ENCODE data around the gene WWOX.

Gene WWOX

GRCh38 chr16:78985716-78986605 lies 886.5 kb downstream of the WWOX start:
- Histone ChIP-seq H3K9me3 (ENCODE audit: low read depth, low read length) (no peaks in the 10 kb centered on the region), H3K4me3 (no peak overlapping the region), H3K9ac (ENCODE audit: insufficient read length) (no peak overlapping the region), H3K36me3 (ENCODE audit: insufficient read depth, low read length) (no peaks in the 10 kb centered on the region), H3K27ac (no peak overlapping the region)
- TF ChIP-seq EZH2 (IDR thresholded peaks at IDR 0.05) = no peak
- no peak for TF ChIP-seq FOXP2 (optimal IDR thresholded peaks at IDR 0.05; ENCODE audit: control extremely low read depth, extremely low read length, insufficient read depth)
- TF ChIP-seq POLR2AphosphoS5 (IDR thresholded peaks at IDR 0.05; ENCODE audit: borderline replicate concordance, low read depth, low read length) = no peak
- DNase-seq (ENCODE audit: low read depth, low spot score) = no peak

DNA sequence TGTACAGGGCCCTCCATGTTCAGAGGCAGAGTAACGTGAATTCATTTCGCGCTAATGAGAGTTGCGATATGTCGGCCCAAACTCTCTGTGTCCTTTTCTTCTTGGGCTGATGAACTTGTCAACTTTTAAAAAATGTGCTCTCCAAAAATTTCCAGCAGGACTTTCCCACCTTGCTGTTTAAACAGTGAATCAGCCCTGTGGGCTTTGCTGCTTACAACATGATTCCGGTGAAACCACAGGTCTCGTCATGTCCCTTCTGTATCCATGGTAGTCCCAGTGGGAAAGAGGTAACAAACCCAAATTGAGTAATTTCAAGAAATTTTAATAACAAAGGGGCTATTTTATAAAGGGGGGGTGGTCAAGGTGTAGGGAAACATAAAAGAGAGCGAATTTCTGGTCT lies 888.2 kb downstream of the WWOX start:
- no peak for TF ChIP-seq FOXP2 (optimal IDR thresholded peaks at IDR 0.05; ENCODE audit: control extremely low read depth, extremely low read length, insufficient read depth)
- no peak for TF ChIP-seq EZH2 (IDR thresholded peaks at IDR 0.05)
- no peak for TF ChIP-seq POLR2AphosphoS5 (IDR thresholded peaks at IDR 0.05; ENCODE audit: borderline replicate concordance, low read depth, low read length)
- Histone ChIP-seq H3K36me3 (ENCODE audit: insufficient read depth, low read length) (no peaks in the 10 kb centered on the region), H3K9me3 (ENCODE audit: low read depth, low read length) (no peaks in the 10 kb centered on the region), H3K4me3 (no peak overlapping the region), H3K9ac (ENCODE audit: insufficient read length) (no peak overlapping the region), H3K27ac (no peak overlapping the region)
- DNase-seq (ENCODE audit: low read depth, low spot score) = no peak

DNA sequence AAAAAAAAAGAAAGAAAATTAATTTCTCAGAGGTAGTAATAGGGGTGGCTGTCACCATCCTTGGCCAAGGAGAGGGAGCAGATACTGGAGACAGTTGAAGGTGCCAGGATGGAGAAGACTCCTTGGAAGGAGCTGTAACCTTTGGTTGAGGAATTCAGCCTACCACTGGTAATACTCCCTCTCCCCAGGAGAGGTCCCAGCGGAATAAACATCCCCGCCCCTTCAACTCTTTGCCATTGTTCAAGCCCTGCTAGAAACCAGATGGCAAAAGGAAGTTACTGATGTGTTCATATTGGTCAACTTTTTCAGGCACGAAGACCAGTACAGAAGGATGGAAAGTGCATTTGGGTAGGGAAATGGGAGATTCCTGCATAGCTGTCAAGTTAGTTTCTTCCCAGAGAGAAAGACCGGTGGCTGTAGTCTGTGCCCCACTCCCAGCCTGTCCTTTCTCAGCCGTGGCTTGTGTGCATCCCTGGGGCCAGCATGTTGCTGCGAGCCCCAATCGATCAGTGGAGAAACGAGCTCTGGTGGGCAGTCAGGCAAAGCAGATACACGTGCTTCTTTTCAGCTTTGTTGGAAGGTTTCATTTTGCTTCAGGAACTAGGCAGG lies 889.0 kb downstream of the WWOX start:
- no peak overlapping the region for H3K27ac ChIP-seq
- no peak for DNase-seq (ENCODE audit: low read depth, low spot score)
- TF ChIP-seq FOXP2 (optimal IDR thresholded peaks at IDR 0.05; ENCODE audit: control extremely low read depth, extremely low read length, insufficient read depth) (no peak), POLR2AphosphoS5 (IDR thresholded peaks at IDR 0.05; ENCODE audit: borderline replicate concordance, low read depth, low read length) (no peak), EZH2 (IDR thresholded peaks at IDR 0.05) (no peak)
- H3K9me3 ChIP-seq (ENCODE audit: low read depth, low read length) = no peaks in the 10 kb centered on the region
- no peaks in the 10 kb centered on the region for H3K36me3 ChIP-seq (ENCODE audit: insufficient read depth, low read length)
- H3K9ac ChIP-seq (ENCODE audit: insufficient read length) = no peak overlapping the region
- H3K4me3 ChIP-seq = no peak overlapping the region

GRCh38 chr16:78990309-78990701 lies 890.9 kb downstream of the WWOX start:
- H3K36me3 ChIP-seq (ENCODE audit: insufficient read depth, low read length) = no peaks in the 10 kb centered on the region
- no peak overlapping the region for H3K4me3 ChIP-seq
- no peak overlapping the region for H3K27ac ChIP-seq
- TF ChIP-seq FOXP2 (optimal IDR thresholded peaks at IDR 0.05; ENCODE audit: control extremely low read depth, extremely low read length, insufficient read depth) (no peak), POLR2AphosphoS5 (IDR thresholded peaks at IDR 0.05; ENCODE audit: borderline replicate concordance, low read depth, low read length) (no peak), EZH2 (IDR thresholded peaks at IDR 0.05) (no peak)
- H3K9ac ChIP-seq (ENCODE audit: insufficient read length) = no peak overlapping the region
- no peaks in the 10 kb centered on the region for H3K9me3 ChIP-seq (ENCODE audit: low read depth, low read length)
- no peak for DNase-seq (ENCODE audit: low read depth, low spot score)

- TF ChIP-seq EZH2 (IDR thresholded peaks at IDR 0.05) (no peak), POLR2AphosphoS5 (IDR thresholded peaks at IDR 0.05; ENCODE audit: borderline replicate concordance, low read depth, low read length) (no peak), FOXP2 (optimal IDR thresholded peaks at IDR 0.05; ENCODE audit: control extremely low read depth, extremely low read length, insufficient read depth) (no peak)
- no peak for DNase-seq (ENCODE audit: low read depth, low spot score)
- H3K4me3 ChIP-seq = no peak overlapping the region
- H3K27ac ChIP-seq = no peak overlapping the region
- H3K9me3 ChIP-seq (ENCODE audit: low read depth, low read length) = no peaks in the 10 kb centered on the region
- H3K9ac ChIP-seq (ENCODE audit: insufficient read length) = no peak overlapping the region
- no peaks in the 10 kb centered on the region for H3K36me3 ChIP-seq (ENCODE audit: insufficient read depth, low read length)
Observed at GRCh38 chr16:78992001-78992400, 892.5 kb downstream of the WWOX start.

DNA sequence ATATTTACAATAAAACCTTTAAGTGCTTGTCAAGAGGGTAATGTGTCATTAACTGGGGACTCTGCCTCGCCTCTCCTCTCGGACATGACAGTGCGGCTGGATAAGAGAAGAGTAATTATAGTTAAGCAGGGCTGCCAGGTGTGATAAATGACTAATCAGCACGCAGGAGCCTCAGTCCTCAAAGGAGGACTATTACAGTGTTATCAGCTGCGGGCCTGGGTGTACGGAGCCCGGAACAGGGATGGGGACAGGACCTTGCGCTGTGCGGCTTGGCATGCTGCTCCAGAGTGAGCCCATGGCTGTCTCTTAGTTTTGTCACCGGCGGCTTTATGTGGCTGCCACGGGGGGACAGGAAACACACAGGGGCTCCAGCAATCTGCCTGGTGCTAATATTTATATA lies 893.9 kb downstream of the WWOX start:
- H3K9ac ChIP-seq (ENCODE audit: insufficient read length) = no peak overlapping the region
- H3K27ac ChIP-seq = no peak overlapping the region
- H3K4me3 ChIP-seq = no peak overlapping the region
- no peak for DNase-seq (ENCODE audit: low read depth, low spot score)
- H3K9me3 ChIP-seq (ENCODE audit: low read depth, low read length) = no peaks in the 10 kb centered on the region
- no peak for TF ChIP-seq POLR2AphosphoS5 (IDR thresholded peaks at IDR 0.05; ENCODE audit: borderline replicate concordance, low read depth, low read length)
- no peak for TF ChIP-seq FOXP2 (optimal IDR thresholded peaks at IDR 0.05; ENCODE audit: control extremely low read depth, extremely low read length, insufficient read depth)
- no peak for TF ChIP-seq EZH2 (IDR thresholded peaks at IDR 0.05)
- H3K36me3 ChIP-seq (ENCODE audit: insufficient read depth, low read length) = no peaks in the 10 kb centered on the region

DNA sequence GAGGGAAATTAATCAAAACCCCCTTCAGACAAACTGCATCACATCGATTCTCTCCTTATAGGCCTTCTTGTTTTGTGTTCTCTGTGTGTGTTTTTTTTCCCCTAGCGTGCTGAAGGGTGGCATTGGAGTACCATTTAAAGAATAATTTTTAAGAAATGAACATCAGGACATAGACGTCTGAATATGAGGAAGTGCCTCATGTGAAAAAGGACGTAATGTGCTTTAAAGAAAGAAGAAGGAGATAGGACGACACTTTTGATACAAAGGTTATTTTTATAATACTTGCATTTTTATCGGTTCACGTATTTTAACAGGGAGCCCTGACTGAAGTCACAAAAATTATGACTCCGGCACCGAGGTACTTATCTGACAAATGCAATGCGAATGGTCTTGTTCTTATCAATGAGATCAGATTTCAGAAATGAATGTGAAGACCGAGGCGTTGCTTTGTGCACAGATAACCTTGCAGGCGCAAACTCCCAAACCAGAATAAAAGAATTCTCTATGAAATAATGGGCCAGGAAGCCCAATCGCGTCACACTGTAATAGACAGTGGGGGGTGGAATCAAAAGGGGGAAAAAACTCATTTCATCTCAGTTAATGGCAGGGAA lies 894.8 kb downstream of the WWOX start:
- no peaks in the 10 kb centered on the region for H3K36me3 ChIP-seq (ENCODE audit: insufficient read depth, low read length)
- H3K9ac ChIP-seq (ENCODE audit: insufficient read length) = no peak overlapping the region
- H3K9me3 ChIP-seq (ENCODE audit: low read depth, low read length) = no peaks in the 10 kb centered on the region
- no peak overlapping the region for H3K27ac ChIP-seq
- H3K4me3 ChIP-seq = no peak overlapping the region
- no peak for DNase-seq (ENCODE audit: low read depth, low spot score)
- TF ChIP-seq EZH2 (IDR thresholded peaks at IDR 0.05) = no peak
- no peak for TF ChIP-seq FOXP2 (optimal IDR thresholded peaks at IDR 0.05; ENCODE audit: control extremely low read depth, extremely low read length, insufficient read depth)
- TF ChIP-seq POLR2AphosphoS5 (IDR thresholded peaks at IDR 0.05; ENCODE audit: borderline replicate concordance, low read depth, low read length) = no peak

DNA sequence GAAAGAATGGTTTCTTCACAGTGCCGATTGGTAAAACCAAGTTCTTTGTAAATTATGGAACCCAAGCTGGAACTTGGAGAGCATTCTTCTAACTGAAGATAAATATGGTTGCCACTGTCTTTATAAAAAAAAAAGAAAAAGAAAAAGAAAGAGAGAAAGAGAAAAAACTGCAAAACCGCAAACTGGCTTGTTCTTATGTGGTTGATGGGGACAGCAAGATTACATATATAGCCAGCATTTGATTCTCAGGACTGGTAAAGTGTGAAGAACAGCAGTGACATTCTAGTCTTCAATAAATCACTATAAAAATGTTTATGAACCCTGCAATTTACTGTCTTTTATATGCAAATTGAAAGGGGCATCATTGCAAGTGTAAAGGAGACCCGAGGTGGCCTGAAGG lies 896.0 kb downstream of the WWOX start:
- no peak overlapping the region for H3K27ac ChIP-seq
- no peak for TF ChIP-seq POLR2AphosphoS5 (IDR thresholded peaks at IDR 0.05; ENCODE audit: borderline replicate concordance, low read depth, low read length)
- no peak for TF ChIP-seq EZH2 (IDR thresholded peaks at IDR 0.05)
- TF ChIP-seq FOXP2 (optimal IDR thresholded peaks at IDR 0.05; ENCODE audit: control extremely low read depth, extremely low read length, insufficient read depth) = no peak
- no peak overlapping the region for H3K9ac ChIP-seq (ENCODE audit: insufficient read length)
- DNase-seq (ENCODE audit: low read depth, low spot score) = no peak
- H3K36me3 ChIP-seq (ENCODE audit: insufficient read depth, low read length) = no peaks in the 10 kb centered on the region
- no peak overlapping the region for H3K4me3 ChIP-seq
- H3K9me3 ChIP-seq (ENCODE audit: low read depth, low read length) = no peaks in the 10 kb centered on the region

All from SK-N-MC (cell line).